Omental fat pad (tissue), 4 donors: ENCODE data around the gene TK2. TPM values are rescaled to one million over a fixed set of nuclear protein-coding genes. Genes with fewer than 3 reads are reported as not detected.
A peak's percentile ranks its signal among the peaks of the same experiment; 100 is the strongest.
"Not testable (repeated sequence)": the region's sequence is repeated elsewhere in the genome, so short reads cannot be mapped to it uniquely, and the experiment has no call there.

Experiments
- ATAC-seq: fragments of 150-250 bp; one replicate; pipeline ENCODE4 v1.9.1; 2016; ENCODE audit warnings: mild to moderate bottlenecking, moderate library complexity; ENCODE audit not compliant: low FRiP score
- DNase-seq: peaks from one replicate; pipeline ENCODE4 v3.0.0-alpha.2; 2019; ENCODE audit warnings: low spot score
- CTCF ChIP-seq, 3 donors: fragments of 450-650 bp; IDR thresholded peaks; one replicate each; pipeline ENCODE4 v1.5.1; 2016 to 2017; ENCODE audit warnings: antibody characterized with exemption in 3 of 3, mild to moderate bottlenecking in 3 of 3, moderate library complexity in 2 of 3
- total RNA-seq, 4 donors: library from RNA; depleted of rRNA; stranded (reverse); fragments of >200 nt; gene quantifications; one replicate each; pipeline ENCODE4 v1.1.0, GENCODE V29; 2016

The TK2 gene
- total RNA-seq, 4 donors from 2014 or later: 39.9 to 69.7 (median 56.0) TPM

GRCh38 chr16:66519482-66520373 lies 30.2 kb downstream of the TK2 start:
- ATAC-seq: no peak

GRCh38 chr16:66517586-66518263 lies 32.2 kb downstream of the TK2 start:
- DNase-seq: no peak
- TF ChIP-seq CTCF (IDR thresholded peaks at IDR 0.05): no peak
- no peak for ATAC-seq

More at GRCh38 chr16:66519482-66520373, 30.2 kb downstream of the TK2 start:
- TF ChIP-seq CTCF (IDR thresholded peaks at IDR 0.05): no peak
- no peak for DNase-seq

- peak; percentile 94 for ATAC-seq
- peak; percentile 97 for DNase-seq
- no peak for TF ChIP-seq CTCF (IDR thresholded peaks at IDR 0.05)
Observed at GRCh38 chr16:66516808-66517585, 32.9 kb downstream of the TK2 start.

GRCh38 chr16:66516509-66516807 lies 33.5 kb downstream of the TK2 start:
- DNase-seq: no peak

GRCh38 chr16:66515596-66516508 lies 34.1 kb downstream of the TK2 start:
- no peak for ATAC-seq
- TF ChIP-seq CTCF (IDR thresholded peaks at IDR 0.05): no peak
- DNase-seq: no peak

More at GRCh38 chr16:66516509-66516807, 33.5 kb downstream of the TK2 start:
- no peak for TF ChIP-seq CTCF (IDR thresholded peaks at IDR 0.05)
- ATAC-seq: no peak

GRCh38 chr16:66514980-66515595 lies 34.8 kb downstream of the TK2 start:
- not testable (repeated sequence) for DNase-seq, ATAC-seq

GRCh38 chr16:66514391-66514790 lies 35.5 kb downstream of the TK2 start:
- not testable (repeated sequence) for DNase-seq, ATAC-seq
